Stimulated activated CD4-positive, alpha-beta T cell treated with anti-CD3 and anti-CD28 coated beads, Interleukin-4, amount 100 ng/mL, for 4 hours (primary cell): ENCODE results near the gene ARL14EPL.

Experiments
- DNase-seq, 2 experiments: peaks; one replicate each; pipeline ENCODE4 v3.0.0-alpha.2; 2020

The ARL14EPL gene

GRCh38 chr5:116032094-116032517 lies at the start of gene ARL14EPL:
ARL14EPL (plus strand) TSS chr5:116032472; CDS start chr5:116051466, 18,994 bp downstream.
- no peak for DNase-seq

DNA sequence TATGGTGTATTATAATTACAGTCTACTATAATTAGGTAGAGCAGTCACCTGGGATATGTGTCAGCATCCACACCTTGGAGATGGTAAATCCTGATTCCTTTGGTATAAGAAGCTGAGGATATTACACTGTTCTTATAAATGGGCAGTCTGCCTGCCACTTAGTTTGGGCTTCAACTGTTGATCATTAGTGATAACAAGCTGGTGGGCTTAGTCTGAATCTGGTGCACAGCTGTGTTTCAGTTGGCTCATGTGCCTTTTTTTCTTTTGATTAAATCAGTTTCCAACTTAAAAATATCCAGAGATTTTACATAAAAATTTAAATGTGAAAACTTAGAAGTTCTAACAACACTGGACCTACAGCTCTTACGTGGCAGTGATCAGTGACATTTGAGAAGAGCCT lies 48.8 kb upstream of the ARL14EPL start:
- DNase-seq = no peak

DNA sequence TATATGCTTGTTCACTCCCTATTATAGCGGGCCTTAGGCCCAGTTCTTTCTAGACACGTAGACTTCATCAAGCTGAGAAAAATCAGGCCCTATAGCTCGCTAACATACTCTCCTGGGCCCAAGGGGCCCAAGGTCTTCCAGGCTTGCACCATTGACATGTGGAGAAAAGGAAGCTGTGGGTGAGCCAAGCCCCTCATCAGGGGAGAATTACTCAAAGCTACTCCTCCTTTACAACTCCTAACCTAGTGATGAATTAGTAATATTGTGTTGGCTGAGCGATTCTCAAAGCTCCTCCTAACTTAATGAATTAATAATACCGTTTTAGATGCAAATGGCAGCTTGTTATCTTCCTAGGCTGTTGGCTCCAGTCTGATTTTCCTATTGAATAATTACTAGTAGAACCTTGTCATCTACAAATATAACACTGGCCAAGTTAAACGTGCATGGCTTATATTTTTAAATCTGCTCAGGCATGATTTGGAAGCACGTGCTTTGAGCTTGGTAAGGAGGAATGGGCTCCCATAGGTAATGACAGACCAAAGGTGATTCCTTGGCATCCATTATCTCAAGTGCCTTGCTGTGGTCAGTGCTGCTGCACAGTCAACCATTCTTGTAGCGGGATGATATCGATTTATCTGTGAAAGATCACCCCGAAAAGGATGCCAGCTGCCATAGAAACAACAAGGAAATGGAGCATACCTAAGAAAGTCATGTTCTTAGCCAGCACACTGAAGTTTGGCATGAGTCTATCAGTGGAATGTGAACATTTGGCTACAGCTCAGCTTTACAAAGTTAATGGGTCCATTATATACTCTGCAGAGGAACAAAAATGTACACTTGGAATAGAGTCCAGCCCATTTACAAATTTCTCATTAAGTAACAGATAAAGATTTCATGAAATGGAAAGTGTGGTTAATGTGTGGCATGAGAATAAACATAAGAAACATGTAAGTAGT lies 46.2 kb upstream of the ARL14EPL start:
- no peak for DNase-seq

DNA sequence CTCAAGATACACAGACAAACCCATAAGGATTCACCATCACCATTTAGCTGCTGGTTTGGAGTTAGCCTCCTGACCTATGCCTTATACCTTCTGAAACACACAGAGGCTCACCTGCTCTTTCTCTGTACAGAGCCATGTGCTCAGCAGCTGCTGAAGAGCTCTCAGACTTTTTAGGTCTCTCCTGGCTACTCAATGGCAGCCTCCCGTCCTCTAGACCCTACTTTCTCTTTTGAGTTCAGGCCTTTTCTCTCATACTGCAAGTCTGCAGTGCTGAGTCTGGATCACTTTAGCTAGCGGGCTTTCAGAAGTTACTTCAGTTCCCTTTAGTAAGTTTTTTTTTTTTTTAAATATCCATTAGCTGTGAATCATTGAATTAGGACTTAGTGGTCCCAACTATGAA lies 44.3 kb upstream of the ARL14EPL start:
- DNase-seq = no peak

GRCh38 chr5:115992848-115993350 lies 39.4 kb upstream of the ARL14EPL start:
- no peak for DNase-seq

GRCh38 chr5:115995351-115995750 lies 36.9 kb upstream of the ARL14EPL start:
- no peak for DNase-seq

DNA sequence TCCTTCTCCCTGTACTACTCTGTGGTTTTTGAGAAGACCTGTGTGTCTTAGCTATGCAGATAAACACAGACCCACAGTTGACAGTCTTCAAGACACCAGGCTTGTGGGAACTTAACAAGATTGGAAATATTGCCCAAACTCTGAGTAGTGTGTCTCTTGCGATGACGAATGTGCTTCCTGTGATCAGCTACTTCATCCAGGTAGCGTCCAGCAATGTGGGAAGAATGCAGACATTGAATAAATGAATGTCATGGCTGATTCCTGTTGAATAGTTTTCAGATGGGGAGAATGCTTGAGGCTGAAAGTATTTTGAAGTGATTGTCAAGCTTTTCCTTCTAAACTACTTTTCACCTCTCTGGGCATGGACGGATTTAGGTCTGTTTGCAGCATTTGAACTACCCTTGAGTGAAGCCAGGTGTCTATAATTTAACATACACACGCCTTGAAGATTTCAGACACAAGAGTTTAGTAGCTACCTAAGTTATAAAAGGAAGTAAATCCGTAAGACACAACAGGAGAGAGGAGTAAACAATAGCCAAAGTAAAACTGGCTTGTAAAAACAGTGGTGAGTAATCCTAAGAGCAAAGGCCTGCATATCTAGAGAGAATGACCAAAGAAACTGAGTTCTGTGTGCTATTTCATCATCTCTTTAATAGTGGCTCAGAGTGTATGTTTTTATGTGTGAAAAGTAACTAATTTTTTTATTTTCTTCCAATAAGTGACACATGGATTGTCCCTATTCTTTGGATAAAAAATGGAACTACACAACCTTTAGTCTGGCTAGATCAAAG lies 30.0 kb upstream of the ARL14EPL start:
- no peak for DNase-seq

GRCh38 chr5:116004248-116004647 lies 28.0 kb upstream of the ARL14EPL start:
- DNase-seq = no peak

- no peak for DNase-seq
These were observed 22.5 kb upstream of the ARL14EPL start for GRCh38 chr5:116009806-116010205.

DNA sequence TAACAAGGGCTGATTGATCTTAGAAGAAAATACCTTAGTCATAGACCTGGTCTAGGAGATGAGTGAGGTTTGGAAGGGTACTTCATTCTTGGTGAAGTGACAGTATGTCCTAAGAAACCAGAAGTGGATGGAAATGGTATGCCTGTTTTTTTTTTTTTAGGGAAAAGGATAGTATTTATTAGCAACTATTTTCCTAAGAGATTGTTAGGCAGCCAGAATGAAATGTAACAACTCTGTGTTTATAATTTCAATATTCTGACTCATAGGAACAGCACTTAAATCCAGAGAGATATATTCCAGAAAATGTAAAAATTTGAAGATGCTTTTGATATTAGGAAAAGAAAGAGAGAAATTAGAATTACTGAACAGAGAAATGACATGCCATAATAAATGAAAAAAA lies 21.2 kb upstream of the ARL14EPL start:
- no peak for DNase-seq

DNA sequence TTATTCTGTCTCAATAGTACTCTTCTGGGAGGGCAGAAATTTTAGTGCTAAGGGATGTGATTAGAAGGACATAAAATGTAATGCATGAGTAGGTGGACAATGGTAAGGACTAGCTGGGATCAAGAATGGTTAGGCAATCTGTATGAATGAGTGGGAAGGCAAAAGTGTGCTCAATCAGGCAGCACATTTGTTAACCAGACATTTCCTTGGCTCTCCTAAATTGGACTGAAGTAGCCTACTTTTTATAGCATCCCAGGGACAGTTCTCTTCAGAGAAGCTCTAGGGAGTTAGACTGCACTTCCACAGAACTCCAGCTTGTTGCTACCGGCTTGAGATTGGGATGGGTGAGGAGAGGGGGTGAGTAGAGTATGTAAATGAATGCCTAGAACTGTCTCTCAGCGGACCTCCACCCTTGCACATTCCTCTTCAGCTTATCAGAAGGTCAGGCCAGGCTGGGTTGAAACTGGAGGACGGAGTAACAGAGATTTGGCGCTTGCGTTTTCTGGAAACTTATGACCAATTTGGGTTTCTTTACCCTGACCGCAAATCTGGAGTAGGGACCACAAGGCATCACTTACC lies 19.0 kb upstream of the ARL14EPL start:
- no peak for DNase-seq

GRCh38 chr5:116013936-116014335 lies 18.3 kb upstream of the ARL14EPL start:
- DNase-seq = no peak

GRCh38 chr5:116023619-116024018 lies 8.7 kb upstream of the ARL14EPL start:
- no peak for DNase-seq

DNA sequence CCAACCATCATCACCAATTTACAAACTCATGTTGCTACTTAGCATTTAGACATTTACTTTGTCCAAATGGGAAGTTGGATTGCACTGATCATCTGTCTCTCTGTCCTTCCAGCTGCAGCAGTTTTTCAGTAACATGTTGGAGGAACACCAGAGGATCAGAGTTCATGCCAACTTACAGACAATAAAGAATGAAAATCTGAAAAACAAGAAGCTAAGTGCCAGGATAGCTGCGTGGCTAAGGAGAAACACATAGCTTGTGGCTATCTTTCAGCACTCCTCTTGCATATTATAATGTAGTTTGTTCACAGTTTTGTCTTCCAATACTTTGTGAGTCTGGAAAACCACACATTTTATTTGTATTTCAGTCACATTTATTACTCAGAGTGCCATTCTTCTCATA lies 6.4 kb upstream of the ARL14EPL start:
- DNase-seq = no peak

- DNase-seq = no peak
These were observed 719 bp downstream of the ARL14EPL start for GRCh38 chr5:116032991-116033390.

DNA sequence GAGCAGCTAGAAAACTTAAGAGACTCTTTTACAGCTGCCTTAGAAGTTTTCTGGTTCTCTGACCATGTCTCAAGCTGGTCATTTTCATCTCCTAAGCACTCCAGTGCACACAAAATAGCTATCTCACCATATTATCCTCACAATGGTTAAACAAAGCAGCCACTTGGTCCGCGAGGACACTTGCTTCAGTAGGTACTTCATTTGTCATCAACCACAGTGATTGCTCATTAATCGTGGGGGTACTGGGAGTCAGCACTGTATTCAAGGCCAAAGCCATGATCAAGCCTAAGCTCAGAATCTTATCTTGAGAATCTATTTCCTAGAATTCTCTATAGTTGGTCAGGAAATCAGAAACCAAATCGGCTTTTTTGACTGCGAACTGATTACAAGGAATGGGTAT lies 2.9 kb downstream of the ARL14EPL start:
- no peak for DNase-seq

- no peak for DNase-seq
These were observed 5.1 kb downstream of the ARL14EPL start for GRCh38 chr5:116037236-116037822.

DNA sequence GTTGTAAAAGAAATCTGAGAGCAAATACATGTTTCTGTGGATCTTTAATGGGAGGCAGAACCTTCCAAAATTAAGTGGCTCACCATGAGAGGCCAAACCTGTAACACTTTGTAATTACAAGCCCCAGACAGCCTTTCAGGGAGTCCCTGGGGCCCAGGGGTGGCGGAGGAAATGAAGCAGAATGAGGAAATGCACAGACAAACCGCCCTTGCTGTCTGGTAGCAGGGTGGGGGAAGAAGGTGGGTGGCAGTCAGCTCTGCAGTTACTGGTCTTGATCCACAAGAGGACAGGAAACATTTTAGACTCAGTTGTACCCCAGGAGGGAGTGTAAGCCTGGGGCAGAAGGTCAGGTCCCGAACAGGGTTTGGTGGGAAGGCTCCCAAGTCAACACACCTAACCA lies 6.5 kb downstream of the ARL14EPL start:
- no peak for DNase-seq

- no peak for DNase-seq
These were observed 10.1 kb downstream of the ARL14EPL start for GRCh38 chr5:116042375-116042774.

GRCh38 chr5:116044073-116044472 lies 11.8 kb downstream of the ARL14EPL start:
- no peak for DNase-seq

- no peak for DNase-seq
These were observed 13.5 kb downstream of the ARL14EPL start for GRCh38 chr5:116045821-116046220.

GRCh38 chr5:116046261-116046660 lies 14.0 kb downstream of the ARL14EPL start:
- DNase-seq = no peak

DNA sequence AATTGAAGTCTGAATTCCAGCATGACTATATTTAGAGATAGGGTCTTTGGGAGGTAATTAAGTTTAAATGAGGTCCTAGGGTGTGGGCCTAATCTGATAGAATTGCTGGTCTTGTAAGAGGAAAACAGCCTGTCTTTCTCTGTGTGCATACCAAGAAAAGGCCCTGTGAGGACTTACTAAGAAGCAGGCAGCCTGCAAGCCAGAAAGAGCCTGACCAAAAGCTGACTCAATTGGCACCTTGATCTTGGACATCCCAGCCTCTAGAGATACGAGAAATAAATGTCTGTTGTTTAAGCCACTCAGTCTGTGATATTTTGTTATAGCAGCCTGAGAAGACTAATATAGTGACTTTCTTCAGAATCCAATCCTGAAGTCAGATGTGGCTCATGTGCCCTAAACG lies 14.6 kb downstream of the ARL14EPL start:
- DNase-seq = no peak
